D721Med (cell line): ENCODE results near the gene PRKCQ.

ENCODE experiments used
- DNase-seq: peaks from one replicate; pipeline ENCODE4 v3.0.0; 2011; ENCODE audit warnings: low spot score; ENCODE audit not compliant: insufficient read length
- FAIRE-seq: peaks from 2 replicates; lab custom pipeline; 2011; peaks lifted over from hg19 to GRCh38; lab: Jason Lieb, UNC
- CTCF ChIP-seq: IDR thresholded peaks from 2 replicates; pipeline ENCODE4 v1.5.1; 2012; ENCODE audit warnings: mild to moderate bottlenecking, control low read depth; ENCODE audit not compliant: insufficient read depth; ENCODE audit errors: missing control alignments

Gene PRKCQ

GRCh38 chr10:6464862-6465430 lies 115.1 kb downstream of the PRKCQ start:
- FAIRE-seq (no peak), DNase-seq (no peak)
- TF ChIP-seq CTCF = no peak

GRCh38 chr10:6463366-6463765 lies 116.7 kb downstream of the PRKCQ start:
- DNase-seq (no peak), FAIRE-seq (no peak)
- no peak for TF ChIP-seq CTCF

GRCh38 chr10:6461961-6462360 lies 118.1 kb downstream of the PRKCQ start:
- no peak for FAIRE-seq
- no peak for DNase-seq
- no peak for TF ChIP-seq CTCF

- TF ChIP-seq CTCF = no peak
- DNase-seq (no peak), FAIRE-seq (no peak)
These were observed 119.1 kb downstream of the PRKCQ start for GRCh38 chr10:6460861-6461409.

- DNase-seq (no peak), FAIRE-seq (no peak)
- no peak for TF ChIP-seq CTCF
These were observed 121.3 kb downstream of the PRKCQ start for GRCh38 chr10:6458814-6459213.

GRCh38 chr10:6457376-6457775 lies 122.7 kb downstream of the PRKCQ start:
- DNase-seq (no peak), FAIRE-seq (no peak)
- no peak for TF ChIP-seq CTCF

- TF ChIP-seq CTCF = no peak
- DNase-seq (no peak), FAIRE-seq (no peak)
These were observed 124.0 kb downstream of the PRKCQ start for GRCh38 chr10:6456067-6456466.
